Measurements from ENCODE around the gene CCDC87. TPM values are rescaled to one million over a fixed set of nuclear protein-coding genes. Genes with fewer than 3 reads are reported as not detected.
A peak's percentile ranks its signal among the peaks of the same experiment; 100 is the strongest.
"Not testable (repeated sequence)": the region's sequence is repeated elsewhere in the genome, so short reads cannot be mapped to it uniquely, and the experiment has no call there.

The CCDC87 gene
- total RNA-seq, 1 donor from 2014 or later: 0.45 TPM

GRCh38 chr11:66616379-66617154, 23.7 kb upstream of the CCDC87 start, which contains the start of gene RBM14:
Gene RBM14 (plus strand): TSS chr11:66616630. CDS start chr11:66616721, 91 bp downstream.
- DNase-seq (ENCODE audit: low read depth): peak; percentile 100

DNA sequence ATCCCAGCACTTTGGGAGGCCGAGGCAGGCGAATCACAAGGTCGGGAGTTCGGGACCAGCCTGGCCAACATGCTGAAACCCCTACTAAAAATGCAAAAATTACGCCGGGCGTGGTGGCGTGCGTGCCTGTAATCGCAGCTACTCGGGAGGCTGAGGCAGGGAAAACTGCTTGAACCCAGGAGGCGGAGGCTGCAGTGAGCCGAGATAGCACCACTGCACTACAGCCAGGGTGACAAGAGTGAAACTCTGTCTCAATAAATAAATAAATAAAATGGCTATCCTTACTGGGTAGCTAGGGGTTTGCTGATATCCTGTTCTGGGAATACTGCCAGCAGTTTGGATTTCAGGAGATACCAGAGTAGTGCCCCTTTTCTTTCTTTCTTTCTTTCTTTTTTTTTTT, 21.2 kb upstream of the CCDC87 start:
- DNase-seq (ENCODE audit: low read depth): no peak

DNA sequence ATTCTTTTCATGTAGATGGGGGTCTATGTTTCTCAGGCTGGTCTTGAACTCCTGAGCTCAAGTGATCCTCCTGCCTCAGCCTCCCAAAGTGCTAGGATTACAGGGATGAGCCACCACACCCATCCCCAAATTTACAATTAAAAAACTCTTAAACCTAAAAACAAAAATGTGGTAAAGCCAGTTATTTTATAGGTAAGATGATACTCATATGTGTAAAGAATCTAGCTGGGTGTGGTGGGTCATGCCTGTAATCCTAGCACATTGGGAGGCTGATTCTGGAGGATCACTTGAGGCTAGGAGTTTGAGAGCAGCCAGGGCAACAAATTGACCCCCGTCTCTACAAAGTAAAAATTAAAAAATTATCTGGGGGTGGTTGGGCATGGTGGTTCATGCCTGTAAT, 19.6 kb upstream of the CCDC87 start:
- DNase-seq (ENCODE audit: low read depth): no peak

DNA sequence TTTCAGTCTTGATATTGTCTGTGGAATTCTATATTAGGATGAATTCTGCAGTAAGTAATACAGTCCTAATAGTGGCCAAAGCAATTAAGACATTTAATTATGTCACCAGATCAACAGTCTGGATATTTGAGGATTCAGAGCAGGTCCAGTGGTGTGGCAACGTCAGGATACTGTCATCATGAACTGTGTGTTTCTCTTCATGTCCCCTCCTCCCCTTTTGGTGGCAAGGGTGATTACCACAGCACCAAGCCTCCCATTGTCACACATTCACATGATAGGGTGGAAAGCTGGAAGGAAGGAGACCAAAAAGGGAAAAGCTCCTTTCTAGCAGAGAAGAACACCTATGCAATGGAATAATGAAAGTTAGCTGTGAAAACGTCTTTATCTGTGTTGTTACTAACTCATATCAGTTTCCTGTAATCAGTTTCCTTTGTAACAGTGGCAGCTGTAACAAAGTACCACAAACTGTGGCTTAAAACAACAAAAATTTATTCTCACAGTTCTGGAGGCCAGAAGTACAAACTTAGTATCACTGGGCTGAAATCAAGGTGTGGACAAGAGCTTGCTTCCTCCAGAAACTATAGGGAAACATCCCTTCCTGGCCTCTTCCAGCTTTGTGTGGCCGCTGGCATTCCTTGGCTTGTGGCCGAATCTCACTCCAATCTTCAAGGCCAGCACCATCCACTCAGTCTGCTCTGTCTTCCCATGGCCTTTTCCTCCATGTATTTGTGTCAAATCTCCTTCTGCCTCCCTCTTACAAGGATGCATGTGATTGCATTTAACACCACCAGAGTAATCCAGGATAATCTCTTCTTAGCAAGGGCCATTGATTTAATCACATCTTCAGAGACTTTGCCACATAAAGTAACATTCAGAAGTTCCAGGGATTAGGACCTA, 17.1 kb upstream of the CCDC87 start:
- DNase-seq (ENCODE audit: low read depth): no peak

- DNase-seq (ENCODE audit: low read depth): peak; percentile 45
These were observed 14.4 kb upstream of the CCDC87 start for GRCh38 chr11:66607126-66607834.

- DNase-seq (ENCODE audit: low read depth): not testable (repeated sequence)
These were observed 13.7 kb upstream of the CCDC87 start for GRCh38 chr11:66606608-66607007.

- DNase-seq (ENCODE audit: low read depth): no peak
These were observed 11.3 kb upstream of the CCDC87 start for GRCh38 chr11:66604155-66604554.

GRCh38 chr11:66603072-66603471, 10.2 kb upstream of the CCDC87 start:
- no peak for DNase-seq (ENCODE audit: low read depth)

DNA sequence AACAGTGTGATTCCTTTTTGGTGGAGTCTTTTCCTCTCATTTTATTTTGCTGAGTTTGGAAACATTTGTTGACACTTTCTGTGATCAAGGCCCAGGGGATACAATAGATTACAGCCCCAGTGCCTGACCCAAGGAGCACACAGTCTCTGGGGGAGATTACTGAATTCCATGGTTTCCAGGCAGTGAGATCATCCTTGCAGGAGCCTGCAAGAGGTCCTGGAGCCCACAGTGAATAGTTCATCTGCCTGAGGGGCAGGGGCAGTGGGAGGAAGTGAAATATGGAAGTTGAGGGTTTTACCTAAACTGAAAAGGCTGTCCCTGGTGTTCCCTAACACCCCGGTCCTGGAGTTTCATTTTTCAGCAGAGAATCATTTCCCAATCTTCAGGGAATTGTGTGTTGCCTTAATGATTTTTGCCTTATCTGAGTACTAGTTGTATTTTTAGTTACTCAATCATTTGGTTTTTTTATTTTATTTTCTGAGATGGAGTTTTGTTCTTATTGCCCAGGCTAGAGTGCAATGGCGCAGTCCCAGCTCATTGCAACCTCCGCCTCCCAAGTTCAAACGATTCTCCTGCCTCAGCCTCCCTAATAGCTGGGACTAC, 7.9 kb upstream of the CCDC87 start:
- DNase-seq (ENCODE audit: low read depth): no peak

GRCh38 chr11:66600219-66600618, 7.4 kb upstream of the CCDC87 start:
- no peak for DNase-seq (ENCODE audit: low read depth)

GRCh38 chr11:66598993-66599392, 6.1 kb upstream of the CCDC87 start:
- DNase-seq (ENCODE audit: low read depth): no peak

DNA sequence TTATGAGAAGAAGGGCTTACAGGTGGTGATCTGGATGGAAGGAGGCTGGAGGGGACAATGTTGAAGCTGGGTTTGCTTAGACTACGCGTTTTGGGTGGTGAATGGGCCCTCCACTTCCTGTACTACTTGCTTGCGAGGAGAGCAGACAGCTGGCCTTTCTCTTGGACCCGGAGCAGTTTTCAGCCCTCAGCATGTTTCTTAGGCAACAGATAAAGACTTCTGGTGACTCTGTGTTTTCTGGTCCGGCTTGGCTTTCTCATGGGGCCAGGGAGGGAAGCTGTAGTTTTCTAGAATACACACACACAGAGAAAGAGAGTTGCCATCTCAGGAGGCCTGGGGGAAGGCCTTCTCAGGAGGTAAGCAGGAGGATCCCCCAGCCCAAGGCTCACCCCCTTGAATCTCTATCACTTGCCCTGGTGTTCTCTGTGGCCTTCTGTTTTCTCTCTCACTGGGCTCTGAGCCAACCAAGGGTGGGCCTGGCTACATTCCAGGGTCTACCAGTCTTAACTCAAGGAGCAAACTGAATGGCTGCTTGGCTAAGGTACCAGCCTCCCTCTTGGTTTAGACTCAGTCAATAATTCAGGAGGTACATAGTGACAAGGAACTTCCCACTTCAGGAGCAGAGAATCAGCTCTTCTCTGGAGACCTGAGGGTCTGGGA, 2.5 kb upstream of the CCDC87 start:
- DNase-seq (ENCODE audit: low read depth): no peak

GRCh38 chr11:66593650-66594049, 787 bp upstream of the CCDC87 start:
- DNase-seq (ENCODE audit: low read depth): no peak

DNA sequence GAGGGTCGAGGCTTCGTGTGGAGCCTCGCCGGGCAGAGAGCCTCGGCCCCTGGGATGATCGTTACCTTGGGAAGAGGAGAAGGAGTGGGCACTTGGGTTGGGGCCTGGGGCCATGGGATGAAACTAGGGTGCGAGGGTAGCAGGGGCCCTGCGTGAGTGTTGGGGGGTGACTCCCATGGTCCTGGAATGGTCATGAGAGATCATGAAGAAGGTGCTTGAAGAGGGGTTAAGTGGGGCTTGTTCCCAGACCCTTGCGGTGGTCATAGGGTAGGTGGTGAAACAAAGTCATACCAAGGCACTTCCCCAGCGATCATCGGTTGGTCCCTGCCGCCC, 406 bp upstream of the CCDC87 start:
- no peak for DNase-seq (ENCODE audit: low read depth)

DNA sequence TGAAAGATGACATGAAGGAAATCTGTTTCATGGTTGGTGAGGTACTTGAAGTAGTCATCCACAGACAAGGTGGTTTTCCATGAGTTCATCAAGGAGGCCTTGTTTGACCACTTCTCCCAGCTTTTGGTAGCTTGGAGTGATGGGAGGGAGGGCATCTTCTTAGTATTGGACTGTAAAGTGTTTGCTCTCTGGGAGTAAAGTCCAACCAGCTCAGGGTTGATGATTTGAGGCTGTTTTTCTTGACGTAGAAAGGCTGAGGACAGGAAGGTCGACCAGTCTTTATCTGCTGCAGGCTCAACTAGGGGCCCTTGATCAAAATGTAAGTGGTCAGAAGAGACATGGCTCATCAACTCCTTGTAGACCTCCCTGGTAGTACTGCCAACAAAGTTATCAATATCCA, 1.7 kb downstream of the CCDC87 start:
- DNase-seq (ENCODE audit: low read depth): no peak

DNA sequence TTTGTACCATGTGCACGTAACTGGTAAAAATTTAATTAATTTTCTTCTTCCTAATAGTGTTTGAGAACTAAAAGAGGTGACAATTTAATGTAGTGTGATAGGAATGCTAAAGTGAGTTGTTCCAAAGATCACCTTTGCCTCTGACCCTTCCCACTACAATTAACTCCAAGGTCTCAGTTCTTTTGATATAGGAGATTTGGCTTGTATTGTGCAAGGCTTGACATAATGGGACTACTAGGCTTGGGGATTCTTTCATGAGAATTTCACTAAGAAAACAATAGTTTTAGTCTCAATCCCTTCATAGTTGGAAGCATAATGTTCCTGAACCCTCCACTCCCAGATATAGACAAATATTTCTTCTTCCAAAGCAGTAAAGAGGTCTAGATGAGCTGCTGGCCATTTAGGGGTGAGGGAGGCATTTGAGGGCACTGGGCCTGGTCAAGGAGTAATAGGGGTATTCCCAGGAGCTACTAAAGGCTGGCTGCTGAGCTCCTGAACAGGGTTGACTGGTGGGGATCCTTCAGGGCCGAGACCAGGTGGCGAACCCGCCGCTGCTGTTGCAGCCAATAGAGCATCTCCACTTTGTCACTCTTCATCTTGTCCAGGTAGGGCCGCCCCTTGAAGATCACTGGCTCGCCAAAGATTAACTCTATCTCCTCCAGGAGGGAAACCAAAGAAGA, 2.7 kb downstream of the CCDC87 start:
- no peak for DNase-seq (ENCODE audit: low read depth)

DNA sequence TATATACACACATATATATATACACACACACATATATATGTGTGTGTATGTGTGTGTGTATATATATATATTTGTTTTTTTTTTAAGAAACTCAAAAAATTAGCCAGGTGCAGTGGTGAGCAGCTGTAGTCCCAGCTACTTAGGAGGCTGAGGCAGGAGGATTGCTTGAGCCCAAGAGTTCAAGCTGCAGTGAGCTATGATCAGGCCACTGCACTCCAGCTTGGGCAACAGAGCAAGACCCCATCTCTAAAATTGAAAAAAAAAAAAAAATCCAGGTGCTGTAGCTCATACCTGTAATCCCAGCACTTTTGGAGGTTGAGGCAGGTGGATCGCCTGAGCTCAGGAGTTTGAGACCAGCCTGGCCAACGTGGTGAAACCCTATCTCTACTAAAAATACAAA, 3.5 kb downstream of the CCDC87 start:
- DNase-seq (ENCODE audit: low read depth): not testable (repeated sequence)

DNA sequence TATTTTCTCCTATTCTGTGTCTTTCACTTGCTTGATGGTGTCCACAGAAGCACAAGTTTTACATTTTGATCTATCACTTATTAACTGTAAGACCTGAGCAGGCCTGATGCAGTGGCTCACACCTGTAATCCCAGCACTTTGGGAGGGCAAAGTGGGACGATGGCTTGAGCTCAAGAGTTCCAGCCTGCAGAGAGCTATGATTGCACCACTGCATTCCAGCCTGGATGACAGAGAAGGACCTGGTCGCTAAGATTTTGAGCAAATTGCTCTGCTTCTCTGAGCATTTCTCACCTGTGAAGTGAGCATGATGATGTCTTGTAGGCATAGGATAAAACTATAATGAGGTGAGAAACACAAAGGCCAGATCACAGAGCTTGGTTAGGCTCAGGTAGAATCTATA, 6.7 kb downstream of the CCDC87 start:
- no peak for DNase-seq (ENCODE audit: low read depth)

DNA sequence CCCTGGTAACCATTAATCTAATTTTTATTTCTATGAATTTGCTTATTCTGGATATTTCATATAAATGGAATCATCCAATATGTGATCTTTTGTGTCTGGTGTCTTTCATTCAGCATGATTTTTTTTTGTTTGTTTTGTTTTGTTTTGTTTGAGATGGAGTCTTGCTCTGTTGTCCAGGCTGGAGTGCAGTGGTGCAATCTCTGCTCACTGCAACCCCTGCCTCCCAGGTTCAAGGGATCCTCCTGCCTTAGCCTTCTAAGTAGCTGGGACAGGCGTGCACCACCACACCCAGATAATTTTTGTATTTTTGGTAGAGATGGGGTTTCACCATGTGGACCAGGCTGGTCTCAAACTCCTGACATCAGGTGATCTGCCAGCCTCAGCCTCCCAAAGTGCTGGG, 7.4 kb downstream of the CCDC87 start:
- not testable (repeated sequence) for DNase-seq (ENCODE audit: low read depth)

- DNase-seq (ENCODE audit: low read depth): not testable (repeated sequence)
These were observed 10.2 kb downstream of the CCDC87 start for GRCh38 chr11:66582565-66583147.
